H1 (cell line): Measurements from ENCODE around the gene RPS6KA5. TPM values are rescaled to one million over a fixed set of nuclear protein-coding genes. Genes with fewer than 3 reads are reported as not detected.

Experiments used
- ASH2L ChIP-seq: fragments of 200-600, 300-600 bp; sonication (generic); IDR thresholded peaks from one replicate; pipeline ENCODE4 v1.7.1; 2017; ENCODE audit warnings: low read length
- POU5F1 ChIP-seq: IDR thresholded peaks from 2 replicates; pipeline ENCODE4 v1.6.1; 2011; ENCODE audit warnings: low read depth, mild to moderate bottlenecking, low read length, moderate library complexity
- polyA plus RNA-seq, 7 experiments: library from polyadenylated mRNA; depleted of rRNA in 3 of 7; stranded (reverse) in 5 of 7; unstranded in 2 of 7; fragments of >200 nt in 5 of 7; fragments of 200-250 nt in 2 of 7; gene quantifications; 1 replicate in 5 of 7; 2 replicates in 1 of 7; 4 replicates in 1 of 7; pipeline versions ENCODE4 v1.2.1 to v1.2.3, GENCODE V29; 2011 to 2013; ENCODE audit warnings: missing spikeins in 2 of 7, mixed read lengths in 2 of 7
- total RNA-seq: library from RNA; stranded (reverse); fragmentation: NEBNext Ultra II Directional; extraction: Animal tissue kit (Norgen Biotek cat#: 25700); gene quantifications from 2 replicates; pipeline ENCODE4 v1.2.1, GENCODE V29; 2021

The RPS6KA5 gene
- total and polyA plus RNA-seq, 2 of the 8 experiments (the other 6 are each of a cell fraction or from before 2014, with no cell fraction given): 0.85 to 3.1 TPM

DNA sequence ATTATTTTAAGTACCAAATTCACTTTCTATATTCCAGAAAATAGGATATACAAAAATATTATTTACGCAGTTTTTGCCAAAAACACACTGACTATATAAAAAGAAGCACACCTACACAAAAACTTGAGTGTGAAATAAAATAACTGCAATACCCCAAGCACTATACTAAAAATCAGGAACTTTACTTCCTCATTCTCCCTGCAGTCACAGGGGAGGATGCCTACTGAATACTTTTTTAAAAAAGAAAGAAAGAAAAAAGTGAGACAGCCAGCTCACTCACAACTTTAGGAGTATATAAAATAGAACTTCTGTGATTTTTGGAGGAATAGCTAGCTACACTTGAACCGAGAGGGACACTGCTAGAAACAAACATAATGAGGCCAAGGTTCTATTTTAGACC is 12.2 kb downstream of the RPS6KA5 start (continued):
- TF ChIP-seq ASH2L (no peak), POU5F1 (no peak)
